Measurements from ENCODE around the gene TAF4B.

- TF ChIP-seq CTCF (IDR thresholded peaks at IDR 0.05) (no peak), POLR2A (IDR thresholded peaks at IDR 0.05) (no peak)
Observed at GRCh38 chr18:26233208-26233607, 7.0 kb downstream of the TAF4B start.
